Skeletal muscle satellite cell (primary cell): ENCODE data around the gene RGS5.
A peak's percentile ranks its signal among the peaks of the same experiment; 100 is the strongest.

Experiments used
- H3K27me3 ChIP-seq: 2 replicates; pipeline ENCODE4 v1.7.0; 2013; ENCODE audit warnings: low read length; ENCODE audit not compliant: control insufficient read depth, insufficient read depth
- H3K36me3 ChIP-seq: 2 replicates; pipeline ENCODE4 v1.7.0; 2013; ENCODE audit warnings: mild to moderate bottlenecking, control low read depth, low read length; ENCODE audit not compliant: insufficient read depth
- H3K4me1 ChIP-seq: 2 replicates; pipeline ENCODE4 v1.7.0; 2013; ENCODE audit warnings: low read length; ENCODE audit not compliant: control insufficient read depth, insufficient read depth
- H3K4me2 ChIP-seq: 2 replicates; pipeline ENCODE4 v1.7.0; 2013; ENCODE audit warnings: mild to moderate bottlenecking, low read length
- H3K4me3 ChIP-seq: 2 replicates; pipeline ENCODE4 v1.7.0; 2013; ENCODE audit warnings: low read length
- H3K9ac ChIP-seq: 2 replicates; pipeline ENCODE4 v1.7.0; 2013; ENCODE audit warnings: mild to moderate bottlenecking, low read depth, low read length, moderate library complexity
- H3K9me3 ChIP-seq: replicated peaks from 2 replicates; pipeline ENCODE4 v1.7.0; 2013; ENCODE audit warnings: mild to moderate bottlenecking, control low read depth, low read length

RGS5 gene

DNA sequence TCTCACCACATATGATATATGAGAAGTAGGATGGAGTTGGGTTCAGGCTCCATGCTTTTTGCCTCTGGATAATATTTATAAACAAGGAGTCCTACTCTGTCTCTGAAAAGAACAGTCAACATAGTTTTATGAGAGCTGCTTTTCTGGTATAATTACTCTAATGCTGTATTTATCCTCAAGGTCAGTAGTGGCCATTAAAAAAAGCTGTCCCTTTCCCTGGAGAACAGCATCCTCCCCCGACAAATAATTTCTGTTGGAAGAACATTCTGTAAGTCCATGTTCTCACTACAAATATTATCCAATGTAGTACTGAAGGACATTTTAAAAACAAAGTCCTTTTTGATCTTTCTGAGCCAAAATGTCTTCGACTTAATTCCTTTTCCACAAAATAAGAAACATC, 9.0 kb upstream of the RGS5 start:
- H3K27me3 ChIP-seq = no peaks in the 10 kb centered on the region
- H3K4me3 ChIP-seq = no peak overlapping the region
- H3K9ac ChIP-seq = no peak overlapping the region
- no peaks in the 10 kb centered on the region for H3K4me1 ChIP-seq
- no peaks in the 10 kb centered on the region for H3K9me3 ChIP-seq
- no peak overlapping the region for H3K4me2 ChIP-seq
- H3K36me3 ChIP-seq = no peaks in the 10 kb centered on the region

DNA sequence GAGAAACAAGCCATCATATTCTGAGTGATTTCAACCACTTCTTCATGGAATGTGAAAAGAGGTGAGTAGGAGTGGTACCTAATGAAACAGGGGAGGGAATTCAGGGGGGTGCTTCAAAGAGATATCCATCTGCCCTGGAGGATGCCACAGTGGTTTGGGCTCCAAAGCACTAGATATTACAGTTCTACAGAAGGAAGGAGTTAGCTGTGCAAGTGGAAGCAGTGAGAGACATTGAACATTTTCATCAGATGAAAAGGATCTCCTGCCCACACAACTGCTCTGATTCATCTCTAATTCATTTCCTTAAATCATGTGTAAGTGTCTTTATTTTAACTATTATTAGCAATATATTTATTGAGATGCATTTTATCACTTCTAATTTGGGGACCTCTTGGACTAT, 2.8 kb upstream of the RGS5 start:
- H3K4me2 ChIP-seq = peak overlapping the region; percentile 53
- no peaks in the 10 kb centered on the region for H3K27me3 ChIP-seq
- H3K9ac ChIP-seq = no peak overlapping the region
- peaks cover 18% of the 10 kb centered on the region for H3K4me1 ChIP-seq
- no peaks in the 10 kb centered on the region for H3K9me3 ChIP-seq
- no peak overlapping the region for H3K4me3 ChIP-seq
- H3K36me3 ChIP-seq = no peaks in the 10 kb centered on the region

DNA sequence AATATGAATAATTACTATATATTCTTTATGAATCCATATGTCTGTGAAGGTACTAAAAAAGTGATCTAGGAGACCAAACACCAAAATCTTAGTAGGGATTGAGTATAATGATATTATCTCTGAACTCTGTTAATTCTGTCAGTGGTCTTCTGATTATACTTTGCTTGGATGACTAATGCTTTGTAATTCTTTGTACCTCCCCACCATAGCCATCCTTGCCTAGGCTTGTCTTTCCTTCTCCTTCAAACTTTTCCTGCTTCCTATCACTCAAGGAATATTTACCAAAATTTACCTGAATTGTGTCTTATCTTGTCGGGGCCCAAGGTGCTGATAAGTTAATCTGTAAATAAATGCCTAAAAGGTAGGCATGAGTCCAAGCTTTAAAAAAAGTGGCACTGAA, 845 bp upstream of the RGS5 start:
- Histone ChIP-seq H3K4me1 (peaks cover 18% of the 10 kb centered on the region), H3K27me3 (no peaks in the 10 kb centered on the region), H3K9me3 (no peaks in the 10 kb centered on the region), H3K4me2 (no peak overlapping the region), H3K36me3 (no peaks in the 10 kb centered on the region), H3K4me3 (no peak overlapping the region), H3K9ac (no peak overlapping the region)

DNA sequence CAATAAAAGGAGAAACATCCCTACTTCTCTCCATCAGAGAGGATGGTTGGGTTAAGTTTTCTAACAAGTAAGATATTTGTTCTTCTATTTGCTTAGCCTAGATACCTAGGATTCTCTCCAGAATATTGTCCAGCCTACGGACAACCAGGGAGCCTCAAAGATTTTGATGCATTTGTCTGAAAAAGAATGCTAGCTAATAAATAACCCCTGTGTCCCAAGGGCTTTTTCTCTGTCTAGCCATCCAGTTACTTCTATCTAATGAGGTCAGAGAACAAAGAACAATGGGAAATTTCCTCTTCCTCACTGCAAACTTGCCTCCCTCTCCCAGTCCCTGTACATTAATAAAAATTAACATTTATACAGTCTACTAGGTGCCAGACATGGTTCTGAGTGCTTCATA, 810 bp downstream of the RGS5 start:
- no peak overlapping the region for H3K9ac ChIP-seq
- no peaks in the 10 kb centered on the region for H3K9me3 ChIP-seq

DNA sequence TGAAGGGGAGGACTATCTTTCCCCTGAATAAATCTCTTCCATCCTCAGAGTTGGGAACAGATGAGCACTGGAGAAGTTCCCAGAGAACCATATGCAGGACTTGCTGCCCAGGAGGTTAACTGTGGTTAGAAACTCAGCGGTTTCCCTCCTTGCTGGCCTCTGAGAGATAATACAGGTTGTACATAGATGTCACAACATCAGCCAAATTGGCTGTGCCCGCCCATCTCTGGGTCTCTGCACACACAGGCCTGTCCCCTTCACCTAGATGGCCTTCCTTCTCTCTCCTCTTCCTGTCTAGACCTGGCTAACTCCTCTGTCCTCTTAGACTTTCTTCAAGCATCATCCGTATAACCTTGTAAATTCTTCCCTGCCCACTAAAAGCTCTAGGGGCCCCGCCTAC, 5.7 kb downstream of the RGS5 start:
- no peak overlapping the region for H3K4me3 ChIP-seq
- H3K9me3 ChIP-seq = no peaks in the 10 kb centered on the region
- H3K4me1 ChIP-seq = no peaks in the 10 kb centered on the region
- no peak overlapping the region for H3K4me2 ChIP-seq
- H3K27me3 ChIP-seq = no peaks in the 10 kb centered on the region
- H3K9ac ChIP-seq = no peak overlapping the region
- H3K36me3 ChIP-seq = no peaks in the 10 kb centered on the region

More for the DNA sequence above, 810 bp downstream of the RGS5 start:
- H3K4me1 ChIP-seq = peaks cover 18% of the 10 kb centered on the region
- no peak overlapping the region for H3K4me3 ChIP-seq
- no peaks in the 10 kb centered on the region for H3K36me3 ChIP-seq
- no peaks in the 10 kb centered on the region for H3K27me3 ChIP-seq
- no peak overlapping the region for H3K4me2 ChIP-seq

DNA sequence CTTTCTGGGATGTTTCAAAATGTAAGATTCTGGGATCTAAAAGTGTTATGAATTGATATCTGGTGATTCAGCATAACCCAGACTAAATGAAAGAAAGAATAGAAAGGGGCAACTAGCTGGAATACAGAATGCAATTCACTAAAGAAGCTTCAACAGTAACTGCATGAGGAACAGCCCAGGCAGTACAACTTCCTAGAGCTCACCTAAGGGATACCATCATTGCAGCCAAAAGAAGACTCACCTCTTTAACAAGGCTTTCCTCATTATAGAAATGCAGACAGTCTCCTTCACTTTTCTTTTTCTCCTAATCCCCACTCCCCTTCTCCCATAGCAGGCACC, 6.3 kb downstream of the RGS5 start:
- no peaks in the 10 kb centered on the region for H3K4me1 ChIP-seq
- H3K27me3 ChIP-seq = no peaks in the 10 kb centered on the region
- no peaks in the 10 kb centered on the region for H3K9me3 ChIP-seq
- no peaks in the 10 kb centered on the region for H3K36me3 ChIP-seq
- no peak overlapping the region for H3K4me2 ChIP-seq
- H3K9ac ChIP-seq = no peak overlapping the region
- no peak overlapping the region for H3K4me3 ChIP-seq

DNA sequence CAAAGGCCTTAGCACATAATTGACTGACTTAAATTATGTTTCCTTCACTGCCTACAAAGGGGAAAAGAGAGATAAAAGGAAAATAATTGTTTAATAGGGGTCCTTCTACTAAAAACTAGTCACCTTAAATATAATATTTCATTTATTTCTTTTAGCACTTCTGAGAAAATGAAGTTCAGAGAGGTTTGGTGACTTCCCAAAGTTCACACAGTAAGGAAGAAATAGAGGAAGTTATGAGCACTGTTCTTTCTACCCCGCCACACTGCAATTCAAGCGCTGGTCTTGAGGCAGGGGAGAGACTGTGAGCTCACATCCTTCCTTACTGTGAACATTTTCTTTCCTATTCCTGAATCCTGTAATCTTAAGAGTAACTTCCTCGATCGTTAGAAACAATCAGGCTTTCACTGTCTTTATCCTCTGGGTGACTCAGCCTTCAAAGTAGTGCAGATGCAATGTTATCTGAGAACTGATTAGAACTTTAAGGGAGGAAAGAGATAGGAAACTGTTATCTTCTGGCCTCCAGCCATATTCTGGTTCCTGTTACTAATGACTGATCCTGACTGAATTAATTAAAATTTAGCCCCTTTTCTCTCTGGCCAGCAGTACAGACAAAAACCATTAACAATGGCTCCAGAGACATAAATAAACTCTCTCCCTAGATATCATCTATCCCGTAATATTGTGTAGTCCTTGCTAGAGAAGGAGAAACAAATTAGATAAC, 6.8 kb downstream of the RGS5 start:
- Histone ChIP-seq H3K4me1 (no peaks in the 10 kb centered on the region), H3K4me2 (no peak overlapping the region), H3K27me3 (no peaks in the 10 kb centered on the region), H3K9me3 (no peaks in the 10 kb centered on the region), H3K9ac (no peak overlapping the region), H3K4me3 (no peak overlapping the region), H3K36me3 (no peaks in the 10 kb centered on the region)

DNA sequence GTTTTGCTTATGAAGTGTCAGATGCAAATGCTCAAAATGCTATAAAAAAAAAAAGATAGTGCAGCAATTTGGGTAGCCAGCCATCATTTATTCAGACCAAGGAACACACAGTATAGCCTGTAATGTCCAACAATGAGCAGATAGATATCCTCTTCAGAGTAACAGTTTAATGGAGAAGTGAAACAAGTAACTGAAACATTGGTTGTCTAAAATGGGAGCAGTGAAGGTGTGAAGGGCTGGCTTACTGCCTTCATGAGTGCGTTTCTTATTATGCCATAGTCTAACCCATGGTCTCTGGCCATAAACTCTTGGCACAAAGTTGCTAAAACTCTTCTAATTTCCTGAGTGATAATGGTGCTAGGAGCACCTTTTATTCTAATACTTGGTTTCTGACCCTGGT, 11.4 kb downstream of the RGS5 start:
- no peak overlapping the region for H3K9ac ChIP-seq
- no peaks in the 10 kb centered on the region for H3K9me3 ChIP-seq
- no peak overlapping the region for H3K4me2 ChIP-seq
- no peaks in the 10 kb centered on the region for H3K36me3 ChIP-seq
- no peak overlapping the region for H3K4me3 ChIP-seq
- H3K4me1 ChIP-seq = no peaks in the 10 kb centered on the region
- no peaks in the 10 kb centered on the region for H3K27me3 ChIP-seq

DNA sequence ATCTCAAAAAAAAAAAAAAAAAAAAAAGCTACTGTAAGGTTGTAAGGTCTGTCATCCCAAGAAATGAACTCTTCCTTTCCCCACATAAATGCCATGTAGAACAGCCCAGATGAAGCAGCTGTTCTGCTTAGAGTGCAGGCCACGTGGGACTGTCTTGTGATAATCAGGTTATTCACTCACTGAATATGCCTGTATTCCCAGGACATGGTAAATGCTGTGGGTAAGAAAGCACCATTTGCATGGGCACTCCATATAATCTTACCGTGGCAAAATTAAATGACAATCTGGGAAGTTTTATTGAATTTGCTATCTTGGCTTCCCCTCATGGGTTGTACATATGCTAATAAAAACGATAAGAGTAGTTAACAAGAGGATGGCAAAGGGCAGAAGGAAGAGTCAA, 13.8 kb downstream of the RGS5 start:
- Histone ChIP-seq H3K36me3 (no peaks in the 10 kb centered on the region), H3K9ac (no peak overlapping the region), H3K4me2 (no peak overlapping the region)

DNA sequence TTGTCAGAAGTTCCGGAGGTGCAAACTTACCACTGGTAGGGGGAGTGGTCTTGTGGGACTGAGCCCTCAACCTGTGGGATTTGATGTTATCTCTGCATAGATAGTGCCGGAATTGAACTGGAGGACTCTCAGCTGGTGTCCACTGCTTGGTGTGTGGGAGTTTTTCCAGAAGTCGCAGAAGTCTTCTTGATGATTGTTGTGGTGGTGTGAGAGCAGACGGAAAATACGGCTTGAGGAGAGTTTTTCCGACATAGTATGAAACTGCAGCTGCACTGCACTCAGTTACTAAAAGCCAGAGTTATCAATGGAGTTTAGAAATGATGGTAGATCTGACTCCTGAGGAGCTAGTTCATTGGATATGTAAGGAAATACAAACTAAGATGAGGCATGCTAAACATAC, 14.9 kb downstream of the RGS5 start:
- no peaks in the 10 kb centered on the region for H3K27me3 ChIP-seq
- H3K4me1 ChIP-seq = no peaks in the 10 kb centered on the region
- no peaks in the 10 kb centered on the region for H3K9me3 ChIP-seq
- no peak overlapping the region for H3K4me2 ChIP-seq
- H3K36me3 ChIP-seq = no peaks in the 10 kb centered on the region
- no peak overlapping the region for H3K9ac ChIP-seq
- no peak overlapping the region for H3K4me3 ChIP-seq

More for the DNA sequence above, 13.8 kb downstream of the RGS5 start:
- no peaks in the 10 kb centered on the region for H3K4me1 ChIP-seq
- no peaks in the 10 kb centered on the region for H3K9me3 ChIP-seq
- H3K4me3 ChIP-seq = no peak overlapping the region
- H3K27me3 ChIP-seq = no peaks in the 10 kb centered on the region

DNA sequence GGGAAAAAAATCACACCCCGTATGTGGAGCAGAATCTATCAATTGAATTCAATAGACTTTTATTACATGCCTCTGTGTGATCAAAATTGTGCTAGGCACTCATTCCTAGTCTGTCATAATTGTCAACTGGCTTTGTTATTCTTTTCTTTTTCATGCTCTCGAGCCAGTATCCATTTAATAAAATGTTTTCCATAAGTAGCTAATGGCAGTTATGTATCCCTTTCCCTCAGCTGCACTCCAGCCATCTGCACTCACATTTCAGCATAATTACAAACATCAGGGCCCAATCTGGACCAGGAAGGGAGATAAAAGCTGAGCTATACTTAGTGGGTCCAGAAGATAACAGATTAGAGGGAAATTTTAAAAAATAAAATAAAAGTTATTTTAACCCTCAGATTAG, 15.9 kb downstream of the RGS5 start:
- H3K9me3 ChIP-seq = no peaks in the 10 kb centered on the region
- H3K9ac ChIP-seq = no peak overlapping the region
- H3K4me1 ChIP-seq = no peaks in the 10 kb centered on the region
- H3K4me3 ChIP-seq = no peak overlapping the region
- H3K27me3 ChIP-seq = no peaks in the 10 kb centered on the region
- no peaks in the 10 kb centered on the region for H3K36me3 ChIP-seq
- H3K4me2 ChIP-seq = no peak overlapping the region

DNA sequence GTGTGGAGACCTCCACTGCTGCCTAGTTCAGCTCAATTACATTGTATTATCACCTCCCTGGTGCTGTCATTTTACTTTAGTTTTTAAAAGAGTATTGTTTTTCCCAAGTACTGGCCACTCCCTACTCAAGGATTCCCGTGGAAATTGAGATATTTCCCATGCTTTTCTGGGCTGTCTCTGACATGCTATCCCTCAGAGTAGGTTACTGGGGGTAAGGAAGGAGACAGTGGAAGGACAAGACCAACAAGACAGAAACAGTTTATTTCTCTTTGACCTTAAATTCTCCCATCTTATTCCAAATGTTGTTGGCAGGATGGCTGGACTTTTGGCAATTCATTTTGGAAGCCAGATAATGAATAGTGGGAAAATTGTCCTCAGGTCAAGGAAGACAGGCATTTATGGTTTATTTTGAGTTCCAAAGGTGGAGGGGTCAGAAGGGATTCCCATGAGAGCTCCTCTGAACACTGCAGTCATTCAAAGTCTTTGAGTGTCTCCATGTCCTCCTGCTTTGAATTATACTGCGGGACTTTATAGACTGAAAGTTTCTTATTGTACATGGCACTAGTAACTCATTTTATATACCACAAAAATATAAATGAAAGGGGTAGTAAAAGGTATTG, 20.3 kb downstream of the RGS5 start:
- no peaks in the 10 kb centered on the region for H3K4me1 ChIP-seq
- H3K4me3 ChIP-seq = no peak overlapping the region
- H3K27me3 ChIP-seq = no peaks in the 10 kb centered on the region
- no peaks in the 10 kb centered on the region for H3K9me3 ChIP-seq
- no peaks in the 10 kb centered on the region for H3K36me3 ChIP-seq
- H3K4me2 ChIP-seq = no peak overlapping the region
- no peak overlapping the region for H3K9ac ChIP-seq
